CD8-positive, alpha-beta memory T cell (primary cell): ENCODE measurements around the gene SPATC1L. TPM values are rescaled to one million over a fixed set of nuclear protein-coding genes. Genes with fewer than 3 reads are reported as not detected.

Experiments used
- CTCF ChIA-PET: fragments of 350-600 bp; sonication (Branson Sonifier 250); formaldehyde crosslinking; loops from one replicate; lab custom pipeline; 2021; ENCODE audit warnings: antibody characterized with exemption; lab: Charles Lee
- POLR2A ChIA-PET: fragments of 350-600 bp; sonication (Branson Sonifier 250); formaldehyde crosslinking; loops from one replicate; lab custom pipeline; 2021; ENCODE audit warnings: antibody characterized with exemption; lab: Charles Lee
- DNase-seq, 5 donors: peaks; one replicate each; pipeline versions ENCODE4 v3.0.0 to v3.0.0-alpha.2; 2020 to 2022; ENCODE audit warnings: mixed read lengths in 1 of 5
- H3K27ac ChIP-seq: one replicate; pipeline ENCODE4 v1.7.0; 2013; ENCODE audit warnings: low read depth, mild to moderate bottlenecking, low read length, moderate library complexity
- H3K27me3 ChIP-seq: 2 replicates; pipeline ENCODE4 v1.7.0; 2013; ENCODE audit warnings: low read length, mild to moderate bottlenecking; ENCODE audit not compliant: insufficient read depth, poor library complexity, severe bottlenecking
- H3K36me3 ChIP-seq: 2 replicates; pipeline ENCODE4 v1.7.0; 2013; ENCODE audit warnings: mild to moderate bottlenecking, low read length, moderate library complexity; ENCODE audit not compliant: insufficient read depth
- H3K4me1 ChIP-seq: 2 replicates; pipeline ENCODE4 v1.7.0; 2013; ENCODE audit warnings: mild to moderate bottlenecking, low read length, moderate library complexity; ENCODE audit not compliant: insufficient read depth
- H3K4me3 ChIP-seq: 2 replicates; pipeline ENCODE4 v1.7.0; 2013; ENCODE audit warnings: mild to moderate bottlenecking, low read length
- H3K9me3 ChIP-seq: 2 replicates; pipeline ENCODE4 v1.7.0; 2013; ENCODE audit warnings: mild to moderate bottlenecking, low read length
- H3K27ac Mint-ChIP-seq, 8 donors: one replicate each; pipeline ENCODE4 v1.8.0; 2020 to 2021; ENCODE audit warnings: mixed read lengths in 8 of 8, mild to moderate bottlenecking in 6 of 8, inconsistent platforms in 3 of 8, moderate library complexity in 3 of 8
- H3K27me3 Mint-ChIP-seq, 2 donors: one replicate each; pipeline ENCODE4 v1.8.0; 2020 to 2021; ENCODE audit warnings: mixed read lengths in 2 of 2, mild to moderate bottlenecking in 1 of 2, moderate library complexity in 1 of 2
- H3K36me3 Mint-ChIP-seq, 3 donors: one replicate each; pipeline ENCODE4 v1.8.0; 2020 to 2021; ENCODE audit warnings: mixed read lengths in 3 of 3, inconsistent platforms in 1 of 3, mild to moderate bottlenecking in 1 of 3
- H3K4me1 Mint-ChIP-seq, 3 donors: one replicate each; pipeline ENCODE4 v1.8.0; 2020 to 2021; ENCODE audit warnings: mixed read lengths in 3 of 3, inconsistent platforms in 1 of 3, mild to moderate bottlenecking in 1 of 3
- H3K4me3 Mint-ChIP-seq, 7 donors: one replicate each; pipeline ENCODE4 v1.8.0; 2020 to 2021; ENCODE audit warnings: mixed read lengths in 7 of 7, mild to moderate bottlenecking in 6 of 7, moderate library complexity in 4 of 7, inconsistent platforms in 2 of 7
- H3K9me3 Mint-ChIP-seq, 5 donors: one replicate each; pipeline ENCODE4 v1.8.0; 2020 to 2022; ENCODE audit warnings: mixed read lengths in 5 of 5, mild to moderate bottlenecking in 3 of 5, moderate library complexity in 2 of 5, inconsistent platforms in 1 of 5
- polyA plus RNA-seq: library from polyadenylated mRNA; unstranded; fragments of 300-500 nt; fragmentation: Illumina TruSeq; gene quantifications from one replicate; pipeline ENCODE4 v1.2.3, GENCODE V29; 2021
- total RNA-seq, 2 experiments: library from RNA; stranded (reverse); gene quantifications; one replicate each; pipeline ENCODE4 v1.2.3, GENCODE V29; 2021

SPATC1L gene
- total and polyA plus RNA-seq, 3 experiments from 2014 or later = 5.0 to 10.7 (median 5.0) TPM

GRCh38 chr21:46191686-46192575 is 7.7 kb upstream of the SPATC1L start:
- Histone ChIP-seq H3K4me1 (no peaks in the 10 kb centered on the region), H3K36me3 (peaks cover 23% of the 10 kb centered on the region), H3K27me3 (no peaks in the 10 kb centered on the region), H3K27ac (no peak overlapping the region), H3K4me3 (no peak overlapping the region), H3K9me3 (no peaks in the 10 kb centered on the region)
- no peaks in the 10 kb centered on the region for H3K4me1 Mint-ChIP-seq
- H3K4me3 Mint-ChIP-seq = no peak overlapping the region
- H3K27ac Mint-ChIP-seq = peak overlapping the region in 1 of 8 donors; percentile 44
- no peaks in the 10 kb centered on the region for H3K9me3 Mint-ChIP-seq
- no peaks in the 10 kb centered on the region for H3K27me3 Mint-ChIP-seq
- CTCF ChIA-PET = no interaction called here
- DNase-seq = peak in 1 of 5 donors; percentile 38
- peaks cover 0 to 43% (median 10%) of the 10 kb centered on the region in 3 donors for H3K36me3 Mint-ChIP-seq
- POLR2A ChIA-PET = no interaction called here

- Mint-ChIP-seq H3K4me1 (no peaks in the 10 kb centered on the region), H3K9me3 (no peaks in the 10 kb centered on the region), H3K27me3 (no peaks in the 10 kb centered on the region), H3K36me3 (peaks cover 0 to 36% (median 8%) of the 10 kb centered on the region in 3 donors), H3K27ac (no peak overlapping the region), H3K4me3 (no peak overlapping the region)
- CTCF ChIA-PET = no interaction called here
- H3K4me1 ChIP-seq = no peaks in the 10 kb centered on the region
- H3K4me3 ChIP-seq = no peak overlapping the region
- H3K27me3 ChIP-seq = no peaks in the 10 kb centered on the region
- H3K9me3 ChIP-seq = no peaks in the 10 kb centered on the region
- peaks cover 23% of the 10 kb centered on the region for H3K36me3 ChIP-seq
- H3K27ac ChIP-seq = no peak overlapping the region
- POLR2A ChIA-PET = no interaction called here
- DNase-seq = peak in 1 of 5 donors; percentile 21
Observed at GRCh38 chr21:46191257-46191685, 7.0 kb upstream of the SPATC1L start.

- Histone ChIP-seq H3K27ac (no peak overlapping the region), H3K4me3 (no peak overlapping the region), H3K36me3 (peaks cover 23% of the 10 kb centered on the region), H3K4me1 (peaks cover under 1% of the 10 kb centered on the region), H3K9me3 (no peaks in the 10 kb centered on the region), H3K27me3 (no peaks in the 10 kb centered on the region)
- peak in 1 of 5 donors; percentile 42 for DNase-seq
- Mint-ChIP-seq H3K4me1 (peaks cover 0 to under 1% (median 0%) of the 10 kb centered on the region in 3 donors), H3K27me3 (no peaks in the 10 kb centered on the region), H3K9me3 (no peaks in the 10 kb centered on the region), H3K27ac (peak overlapping the region in 1 of 8 donors; percentile 54), H3K36me3 (peaks cover 0 to 30% (median 7%) of the 10 kb centered on the region in 3 donors), H3K4me3 (no peak overlapping the region)
- CTCF ChIA-PET = no interaction called here
- POLR2A ChIA-PET = no interaction called here
Observed at GRCh38 chr21:46190491-46191131, 6.4 kb upstream of the SPATC1L start.

- Mint-ChIP-seq H3K9me3 (no peaks in the 10 kb centered on the region), H3K4me3 (no peak overlapping the region), H3K27me3 (peaks cover 0 to 2% of the 10 kb centered on the region in 2 donors), H3K36me3 (peaks cover 0 to 25% (median 5%) of the 10 kb centered on the region in 3 donors), H3K27ac (no peak overlapping the region), H3K4me1 (peaks cover 0 to 6% (median 3%) of the 10 kb centered on the region in 3 donors)
- POLR2A ChIA-PET = no interaction called here
- Histone ChIP-seq H3K9me3 (no peaks in the 10 kb centered on the region), H3K4me1 (peaks cover 6% of the 10 kb centered on the region), H3K4me3 (no peak overlapping the region), H3K36me3 (peaks cover 18% of the 10 kb centered on the region), H3K27me3 (no peaks in the 10 kb centered on the region), H3K27ac (no peak overlapping the region)
- CTCF ChIA-PET = no interaction called here
- peak in 1 of 5 donors; percentile 33 for DNase-seq
Observed at GRCh38 chr21:46189959-46190490, 5.8 kb upstream of the SPATC1L start.

GRCh38 chr21:46189213-46189958 is 5.1 kb upstream of the SPATC1L start:
- Mint-ChIP-seq H3K9me3 (no peaks in the 10 kb centered on the region), H3K27ac (peak overlapping the region in 2 of 8 donors; percentile 50 to 78), H3K4me1 (peaks cover 0 to 11% (median 6%) of the 10 kb centered on the region in 3 donors), H3K4me3 (no peak overlapping the region), H3K36me3 (peaks cover 0 to 20% (median 5%) of the 10 kb centered on the region in 3 donors), H3K27me3 (peaks cover 0 to 6% of the 10 kb centered on the region in 2 donors)
- Histone ChIP-seq H3K9me3 (no peaks in the 10 kb centered on the region), H3K27ac (no peak overlapping the region), H3K4me1 (peaks cover 11% of the 10 kb centered on the region), H3K36me3 (peaks cover 11% of the 10 kb centered on the region), H3K4me3 (no peak overlapping the region), H3K27me3 (peaks cover under 1% of the 10 kb centered on the region)
- POLR2A ChIA-PET = no interaction called here
- CTCF ChIA-PET = no interaction called here
- DNase-seq = peak in 1 of 5 donors; percentile 35

- Histone ChIP-seq H3K4me1 (peaks cover 15% of the 10 kb centered on the region), H3K36me3 (peaks cover 3% of the 10 kb centered on the region), H3K9me3 (no peaks in the 10 kb centered on the region), H3K27ac (peak overlapping the region; percentile 50), H3K4me3 (no peak overlapping the region), H3K27me3 (peaks cover 6% of the 10 kb centered on the region)
- POLR2A ChIA-PET = no interaction called here
- Mint-ChIP-seq H3K9me3 (no peaks in the 10 kb centered on the region), H3K27ac (peak overlapping the region in 5 of 8 donors; percentile 15 to 51 (median 47)), H3K36me3 (peaks cover 0 to 11% (median under 1%) of the 10 kb centered on the region in 3 donors), H3K4me3 (no peak overlapping the region), H3K27me3 (peaks cover 0 to 9% of the 10 kb centered on the region in 2 donors), H3K4me1 (peaks cover 0 to 17% (median 9%) of the 10 kb centered on the region in 3 donors)
- CTCF ChIA-PET = no interaction called here
- peak in 1 of 5 donors; percentile 22 for DNase-seq
Observed at GRCh38 chr21:46188226-46189212, 4.3 kb upstream of the SPATC1L start.

GRCh38 chr21:46187814-46188213 is 3.6 kb upstream of the SPATC1L start:
- H3K4me3 ChIP-seq = no peak overlapping the region
- DNase-seq = no peak
- Mint-ChIP-seq H3K4me1 (peaks cover 0 to 17% (median 9%) of the 10 kb centered on the region in 3 donors), H3K36me3 (peaks cover 0 to 5% (median 0%) of the 10 kb centered on the region in 3 donors), H3K4me3 (no peak overlapping the region), H3K27me3 (peaks cover 0 to 9% of the 10 kb centered on the region in 2 donors), H3K27ac (peak overlapping the region in 2 of 8 donors; percentile 15 to 51), H3K9me3 (no peaks in the 10 kb centered on the region)
- H3K27me3 ChIP-seq = peaks cover 6% of the 10 kb centered on the region
- H3K9me3 ChIP-seq = no peaks in the 10 kb centered on the region
- peaks cover 15% of the 10 kb centered on the region for H3K4me1 ChIP-seq
- H3K36me3 ChIP-seq = no peaks in the 10 kb centered on the region
- ChIA-PET CTCF (no interaction called here), POLR2A (no interaction called here)
- H3K27ac ChIP-seq = no peak overlapping the region
